GM10266 (cell line): Measurements from ENCODE around the gene TSPYL2.

Source experiments
- DNase-seq: peaks from one replicate; pipeline ENCODE4 v3.0.0; 2012; ENCODE audit errors: extremely low spot score
- CTCF ChIP-seq: IDR thresholded peaks from 2 replicates; pipeline ENCODE4 v1.5.1; 2012; ENCODE audit warnings: mild to moderate bottlenecking, low read depth; ENCODE audit not compliant: control insufficient read depth, insufficient read depth; ENCODE audit errors: missing control alignments

TSPYL2 gene

GRCh38 chrX:53080628-53081580 is 1.3 kb upstream of the TSPYL2 start:
- no peak for TF ChIP-seq CTCF
- DNase-seq, result no peak

- no peak for DNase-seq
- no peak for TF ChIP-seq CTCF
Measured at GRCh38 chrX:53082773-53083616, 828 bp downstream of the TSPYL2 start.

GRCh38 chrX:53084043-53084570 is 1.9 kb downstream of the TSPYL2 start:
- TF ChIP-seq CTCF, result no peak
- no peak for DNase-seq

- TF ChIP-seq CTCF, result no peak
- DNase-seq, result no peak
Measured at GRCh38 chrX:53084863-53085262, 2.7 kb downstream of the TSPYL2 start.

GRCh38 chrX:53085661-53086229 is 3.6 kb downstream of the TSPYL2 start:
- no peak for DNase-seq
- no peak for TF ChIP-seq CTCF

- TF ChIP-seq CTCF, result no peak
- no peak for DNase-seq
Measured at GRCh38 chrX:53086464-53086863, 4.3 kb downstream of the TSPYL2 start.
